Lower leg skin (tissue), 3 donors: ENCODE data around the gene PHF8.

Source experiments
- CTCF ChIP-seq, 3 donors: fragments of 450-650 bp; IDR thresholded peaks; one replicate each; pipeline ENCODE4 v1.5.1; 2016; ENCODE audit warnings: antibody characterized with exemption in 3 of 3, mild to moderate bottlenecking in 3 of 3, moderate library complexity in 2 of 3
- POLR2A ChIP-seq, 2 donors: fragments of 450-650 bp; IDR thresholded peaks; one replicate each; pipeline ENCODE4 v1.6.1; 2016 to 2017; ENCODE audit warnings: antibody characterized with exemption in 2 of 2, mild to moderate bottlenecking in 1 of 2, moderate library complexity in 1 of 2

DNA sequence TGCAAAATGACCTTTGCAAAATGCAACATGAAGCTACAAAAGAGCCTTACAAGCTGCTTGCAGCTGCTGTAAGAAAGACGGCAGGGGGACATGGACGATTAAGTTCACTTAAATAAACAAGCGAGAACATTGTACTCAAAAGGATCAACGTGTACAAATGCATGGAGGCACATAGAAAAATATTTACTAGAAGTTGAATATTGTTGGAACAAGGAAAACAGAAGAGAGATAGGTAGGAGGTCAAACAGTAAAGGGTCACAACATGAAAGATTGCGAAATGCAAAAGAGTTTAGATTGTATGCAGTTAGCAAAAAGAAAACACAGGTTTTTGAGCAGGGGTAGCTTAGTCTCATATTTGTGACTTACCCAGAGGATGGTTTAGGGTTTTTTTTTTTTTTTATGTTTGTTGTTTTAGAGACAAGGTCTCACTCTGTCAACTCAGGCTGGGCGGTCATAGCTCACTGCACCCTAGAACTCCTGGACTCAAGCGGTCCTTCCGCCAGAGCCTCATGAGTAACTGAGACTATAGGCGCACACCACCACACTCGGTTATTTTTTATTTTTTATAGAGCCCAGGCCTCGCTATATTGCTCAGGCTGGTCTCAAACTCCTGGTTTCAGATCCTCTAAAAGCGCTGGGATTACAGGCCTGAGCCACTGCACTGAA is 1.4 kb upstream of the PHF8 start:
- TF ChIP-seq CTCF (IDR thresholded peaks at IDR 0.05) (no peak), POLR2A (IDR thresholded peaks at IDR 0.05) (no peak)
